Measurements from ENCODE around the gene NEK6. TPM values are rescaled to one million over a fixed set of nuclear protein-coding genes. Genes with fewer than 3 reads are reported as not detected.

The NEK6 gene
- total RNA-seq, 2 experiments from 2014 or later = 5.6 to 16.4 TPM

DNA sequence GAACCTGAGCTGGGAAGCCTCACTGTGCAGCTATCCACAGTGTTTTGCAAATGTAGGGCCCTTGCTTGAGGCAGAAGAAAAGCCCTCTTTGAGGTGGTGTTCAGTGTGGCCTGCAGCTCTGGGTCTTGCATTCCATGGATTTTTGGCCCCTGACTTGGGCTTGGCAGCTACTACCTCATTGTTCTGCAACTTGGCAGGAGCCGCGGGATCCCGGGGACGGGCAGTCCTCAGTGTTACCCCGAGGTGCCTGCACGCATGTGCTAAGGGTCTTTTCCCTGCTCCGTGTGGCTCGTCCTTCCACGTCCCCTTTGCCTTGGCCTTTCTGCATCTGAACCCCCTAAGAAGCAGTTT is 39.8 kb downstream of the NEK6 start:
- no peak overlapping the region for H3K4me3 ChIP-seq (ENCODE audit: low read depth, low read length, poor library complexity, severe bottlenecking)
- no peak for TF ChIP-seq EZH2phosphoT487 (IDR thresholded peaks at IDR 0.05; ENCODE audit: borderline replicate concordance, low read depth, low read length)
- TF ChIP-seq, protein P1, sequence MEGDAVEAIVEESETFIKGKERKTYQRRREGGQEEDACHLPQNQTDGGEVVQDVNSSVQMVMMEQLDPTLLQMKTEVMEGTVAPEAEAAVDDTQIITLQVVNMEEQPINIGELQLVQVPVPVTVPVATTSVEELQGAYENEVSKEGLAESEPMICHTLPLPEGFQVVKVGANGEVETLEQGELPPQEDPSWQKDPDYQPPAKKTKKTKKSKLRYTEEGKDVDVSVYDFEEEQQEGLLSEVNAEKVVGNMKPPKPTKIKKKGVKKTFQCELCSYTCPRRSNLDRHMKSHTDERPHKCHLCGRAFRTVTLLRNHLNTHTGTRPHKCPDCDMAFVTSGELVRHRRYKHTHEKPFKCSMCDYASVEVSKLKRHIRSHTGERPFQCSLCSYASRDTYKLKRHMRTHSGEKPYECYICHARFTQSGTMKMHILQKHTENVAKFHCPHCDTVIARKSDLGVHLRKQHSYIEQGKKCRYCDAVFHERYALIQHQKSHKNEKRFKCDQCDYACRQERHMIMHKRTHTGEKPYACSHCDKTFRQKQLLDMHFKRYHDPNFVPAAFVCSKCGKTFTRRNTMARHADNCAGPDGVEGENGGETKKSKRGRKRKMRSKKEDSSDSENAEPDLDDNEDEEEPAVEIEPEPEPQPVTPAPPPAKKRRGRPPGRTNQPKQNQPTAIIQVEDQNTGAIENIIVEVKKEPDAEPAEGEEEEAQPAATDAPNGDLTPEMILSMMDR (conservative IDR thresholded peaks at IDR 0.05; ENCODE audit: low read length) = no peak
- intact Hi-C loops (cut with micrococcal nuclease; ENCODE audit: unreplicated experiment) = no loop called here
- H3K79me2 ChIP-seq (ENCODE audit: insufficient read depth, low read depth, low read length) = no peaks in the 10 kb centered on the region
- H3K27ac ChIP-seq (ENCODE audit: low read depth, low read length, poor library complexity, severe bottlenecking) = no peak overlapping the region
- no peaks in the 10 kb centered on the region for H3K9me2 ChIP-seq (ENCODE audit: insufficient read depth, low read length)
- BruUV-seq (replicated peaks) = no TSS peak
- POLR2A ChIA-PET = interaction anchor here (0.6 to 1.7 kb wide), 2 partner anchors 41 to 63 kb away, joined by 3 to 7 read pairs; no protein-coding TSS in a partner anchor
- no peak overlapping the region for H2AFZ ChIP-seq (ENCODE audit: low read length)
- H3K4me1 ChIP-seq (ENCODE audit: insufficient read depth, low read length, poor library complexity, severe bottlenecking) = peaks cover 12% of the 10 kb centered on the region
- H3K9me3 ChIP-seq (ENCODE audit: low read length) = no peaks in the 10 kb centered on the region
- no peaks in the 10 kb centered on the region; the same call in 1 of the 2 replicates for H4K20me1 ChIP-seq (ENCODE audit: insufficient read depth, low read length)
- DNase-seq (ENCODE audit: low spot score) = no peak
- CTCF ChIA-PET (ENCODE audit: unreplicated experiment) = no interaction called here
- no peaks in the 10 kb centered on the region for H3K36me3 ChIP-seq (ENCODE audit: insufficient read depth, low read length)
- H3K4me2 ChIP-seq (ENCODE audit: low read length) = no peak overlapping the region

DNA sequence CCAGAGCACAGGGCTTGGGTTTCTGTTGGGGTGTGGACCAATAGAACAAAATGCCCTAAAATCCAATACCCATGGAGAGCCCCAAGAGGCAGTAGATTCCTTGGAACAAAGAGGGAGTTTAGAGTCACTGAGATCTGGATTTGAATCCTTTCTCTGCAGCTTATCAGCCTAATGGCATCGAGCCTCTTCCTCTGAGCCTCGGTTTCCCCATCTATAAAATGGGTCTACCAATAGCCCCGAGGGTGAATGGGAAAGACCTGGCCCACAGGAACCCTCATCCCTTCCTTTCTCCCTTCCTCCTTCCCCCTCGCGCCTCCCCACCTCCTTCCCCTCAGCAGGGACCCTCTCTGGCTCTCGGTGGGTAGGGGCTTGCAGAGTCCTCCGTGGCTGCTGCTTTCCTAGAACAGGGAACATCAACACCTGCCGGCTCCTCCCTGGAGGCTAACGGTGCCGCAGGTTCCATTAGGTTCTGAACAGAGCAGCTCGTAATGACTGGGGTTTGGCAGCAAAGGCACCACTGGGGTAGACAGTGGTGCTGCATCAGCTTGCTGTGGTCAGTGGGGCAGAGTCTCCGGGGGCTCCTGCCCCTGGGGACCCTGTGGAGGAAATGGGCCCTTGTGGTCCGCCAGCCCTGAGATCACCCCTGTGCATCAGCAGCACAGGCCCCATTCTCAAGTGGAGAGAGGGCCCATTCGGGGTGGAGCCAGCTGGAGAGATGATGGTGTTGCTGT is 40.3 kb downstream of the NEK6 start:
- no peaks in the 10 kb centered on the region for H3K36me3 ChIP-seq (ENCODE audit: insufficient read depth, low read length)
- BruUV-seq (replicated peaks) = no TSS peak
- H4K20me1 ChIP-seq (ENCODE audit: insufficient read depth, low read length) = no peaks in the 10 kb centered on the region; the same call in 1 of the 2 replicates
- no peaks in the 10 kb centered on the region for H3K9me2 ChIP-seq (ENCODE audit: insufficient read depth, low read length)
- H3K4me2 ChIP-seq (ENCODE audit: low read length) = no peak overlapping the region
- H3K4me1 ChIP-seq (ENCODE audit: insufficient read depth, low read length, poor library complexity, severe bottlenecking) = peaks cover 6% of the 10 kb centered on the region
- no peaks in the 10 kb centered on the region for H3K9me3 ChIP-seq (ENCODE audit: low read length)
- H3K27ac ChIP-seq (ENCODE audit: low read depth, low read length, poor library complexity, severe bottlenecking) = no peak overlapping the region
- CTCF ChIA-PET (ENCODE audit: unreplicated experiment) = no interaction called here
- POLR2A ChIA-PET = interaction anchor here (1.7 kb wide), 1 partner anchor 41 kb away, joined by 3 read pairs; no protein-coding TSS in a partner anchor
- no peak overlapping the region for H3K4me3 ChIP-seq (ENCODE audit: low read depth, low read length, poor library complexity, severe bottlenecking)
- no peaks in the 10 kb centered on the region for H3K79me2 ChIP-seq (ENCODE audit: insufficient read depth, low read depth, low read length)
- DNase-seq (ENCODE audit: low spot score) = no peak
- intact Hi-C loops (cut with micrococcal nuclease; ENCODE audit: unreplicated experiment) = no loop called here
- no peak overlapping the region for H2AFZ ChIP-seq (ENCODE audit: low read length)
- no peak for TF ChIP-seq EZH2phosphoT487 (IDR thresholded peaks at IDR 0.05; ENCODE audit: borderline replicate concordance, low read depth, low read length)
- TF ChIP-seq, protein P1 (conservative IDR thresholded peaks at IDR 0.05; ENCODE audit: low read length) = no peak

DNA sequence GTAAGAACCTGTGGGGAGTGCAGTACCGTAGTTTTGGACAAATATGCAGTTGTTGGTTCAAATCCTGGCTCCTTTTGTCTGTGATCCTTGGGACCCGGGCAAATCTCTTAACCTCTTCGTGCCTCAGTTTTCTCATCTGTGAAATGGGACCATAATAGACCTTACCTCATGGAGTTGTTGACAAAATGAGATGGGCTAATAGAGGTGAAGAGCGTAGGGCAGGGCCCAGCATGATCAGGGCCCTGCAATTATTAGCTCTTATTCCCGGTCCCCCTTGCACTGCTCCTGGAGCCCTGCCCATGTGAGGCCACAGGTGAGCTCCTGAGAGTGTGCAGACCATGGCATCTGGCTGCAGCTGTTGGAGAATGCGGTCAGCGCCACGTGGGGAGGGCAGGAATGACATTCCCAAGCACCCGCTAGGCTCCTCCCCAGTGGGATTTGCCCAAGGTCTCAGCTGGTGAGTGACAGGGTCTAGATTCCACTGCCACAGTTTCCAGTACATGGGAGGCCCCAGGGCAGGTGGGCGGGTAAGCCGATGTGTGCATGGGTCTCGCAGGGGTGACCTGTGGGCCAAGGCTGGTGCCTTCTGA is 41.0 kb downstream of the NEK6 start:
- CTCF ChIA-PET (ENCODE audit: unreplicated experiment) = no interaction called here
- Histone ChIP-seq H3K4me3 (ENCODE audit: low read depth, low read length, poor library complexity, severe bottlenecking) (no peak overlapping the region), H3K36me3 (ENCODE audit: insufficient read depth, low read length) (no peaks in the 10 kb centered on the region), H3K9me3 (ENCODE audit: low read length) (no peaks in the 10 kb centered on the region), H3K27ac (ENCODE audit: low read depth, low read length, poor library complexity, severe bottlenecking) (no peak overlapping the region), H3K4me2 (ENCODE audit: low read length) (no peak overlapping the region), H3K4me1 (ENCODE audit: insufficient read depth, low read length, poor library complexity, severe bottlenecking) (no peaks in the 10 kb centered on the region), H3K9me2 (ENCODE audit: insufficient read depth, low read length) (no peaks in the 10 kb centered on the region), H2AFZ (ENCODE audit: low read length) (no peak overlapping the region), H3K79me2 (ENCODE audit: insufficient read depth, low read depth, low read length) (no peaks in the 10 kb centered on the region), H4K20me1 (ENCODE audit: insufficient read depth, low read length) (no peaks in the 10 kb centered on the region; the same call in 1 of the 2 replicates)
- POLR2A ChIA-PET = no interaction called here
- no peak for DNase-seq (ENCODE audit: low spot score)
- TF ChIP-seq, protein P1 (conservative IDR thresholded peaks at IDR 0.05; ENCODE audit: low read length) = no peak
- no peak for TF ChIP-seq EZH2phosphoT487 (IDR thresholded peaks at IDR 0.05; ENCODE audit: borderline replicate concordance, low read depth, low read length)
- no TSS peak for BruUV-seq (replicated peaks)
- intact Hi-C loops (cut with micrococcal nuclease; ENCODE audit: unreplicated experiment) = no loop called here
